Ovary (tissue), 9 donors: ENCODE measurements around the gene CSMD2. TPM values are rescaled to one million over a fixed set of nuclear protein-coding genes. Genes with fewer than 3 reads are reported as not detected.

ENCODE experiments used
- DNase-seq, 5 donors: peaks; one replicate each; pipeline ENCODE4 v3.0.0-alpha.2; 2019 to 2020
- H3K27ac ChIP-seq, 2 donors: fragments of 200-600 bp; one replicate each; pipeline versions ENCODE4 v1.5.1 to v1.8.0; 2019 to 2022
- H3K27me3 ChIP-seq: fragments of 200-600 bp; one replicate; pipeline ENCODE4 v1.8.0; 2022
- H3K36me3 ChIP-seq: fragments of 200-600 bp; sonication (generic); one replicate; pipeline ENCODE4 v1.5.1; 2019
- H3K4me1 ChIP-seq: one replicate; pipeline ENCODE4 v1.8.1; 2013; ENCODE audit warnings: mild to moderate bottlenecking, moderate library complexity; ENCODE audit not compliant: insufficient read depth
- H3K4me3 ChIP-seq: fragments of 200-600 bp; sonication (generic); one replicate; pipeline ENCODE4 v1.5.1; 2017
- H3K9me3 ChIP-seq, 2 donors: fragments of 200-600 bp in 1 of 2; sonication (generic) in 1 of 2; one replicate each; pipeline versions ENCODE4 v1.5.1 to v1.8.1; 2013 to 2019; ENCODE audit warnings: mild to moderate bottlenecking in 1 of 2, moderate library complexity in 1 of 2
- CTCF ChIP-seq, 3 donors: fragments of 450-650 bp in 2 of 3; fragments of 200-600 bp in 1 of 3; IDR thresholded peaks; one replicate each; pipeline versions ENCODE4 v1.5.1 to v1.8.0; 2016 to 2022; ENCODE audit warnings: antibody characterized with exemption in 3 of 3, mild to moderate bottlenecking in 1 of 3
- EP300 ChIP-seq: sonication (generic); formaldehyde crosslinking; IDR thresholded peaks from one replicate; pipeline ENCODE4 v1.6.1; 2017; ENCODE audit warnings: antibody characterized with exemption
- POLR2A ChIP-seq: fragments of 450-650 bp; IDR thresholded peaks from one replicate; pipeline ENCODE4 v1.6.1; 2017; ENCODE audit warnings: antibody characterized with exemption, mild to moderate bottlenecking, moderate library complexity
- WGBS, 3 donors: extraction: QIAGEN DNeasy Blood & Tissue Kit in 1 of 3; methylation state at CpG; one replicate each; pipeline versions ENCODE4 v1.1.5 to v1.1.7; 2013 to 2017; 5-methylcytosine and 5-hydroxymethylcytosine counted together
- intact Hi-C, 4 donors: fragments of 100-400 bp; cut with DNase I; formaldehyde crosslinking; loops; one replicate each; pipeline versions ENCODE4 v1.11.0 to v1.15.1; 2022 to 2023
- polyA plus RNA-seq, 2 donors: library from polyadenylated mRNA; stranded (reverse); fragments of 200-250 nt in 1 of 2; fragments of 350-450 nt in 1 of 2; fragmentation: Illumina TruSeq in 1 of 2; extraction: RNeasy Lipid Tissue Mini Kit (QIAGEN cat#74804) in 1 of 2; gene quantifications; one replicate each; pipeline ENCODE4 v1.2.3, GENCODE V29; 2013 to 2014
- total RNA-seq, 7 donors: library from RNA; depleted of rRNA in 2 of 7; stranded (reverse); fragments of >200 nt in 2 of 7; fragmentation: NEBNext Ultra II Directional in 3 of 7; extraction: Animal tissue kit (Norgen Biotek cat#: 25700) in 3 of 7; gene quantifications; one replicate each; pipeline versions ENCODE4 v1.1.0 to v1.2.4, GENCODE V29; 2016 to 2023
- donor health status: DM: no; HTN: no; CAD: no; lungs with moderate emphysema.
- donor health status: DM: no; HTN: no; CAD: no.
- donor health status: Bipolar disorder and iron deficiency.
- donor health status: DM: yes; HTN: yes; CAD: no.
- donor health status: DM: no; HTN: no; CAD: no.
- donor health status: DM: yes; HTN: yes; CAD: no.

The CSMD2 gene
- total and polyA plus RNA-seq, 9 donors, result 0.04 to 1.6 (median 0.18) TPM; not detected in 3

GRCh38 chr1:34029954-34030353 lies 135.1 kb downstream of the CSMD2 start:
- H3K27me3 ChIP-seq, result no peaks in the 10 kb centered on the region
- no peaks in the 10 kb centered on the region for H3K9me3 ChIP-seq
- no peak overlapping the region for H3K27ac ChIP-seq
- TF ChIP-seq POLR2A, result no peak
- no peak for TF ChIP-seq EP300
- no peak for TF ChIP-seq CTCF (IDR thresholded peaks at IDR 0.05)
- H3K4me3 ChIP-seq, result no peak overlapping the region
- intact Hi-C loops, result no loop called here
- no peaks in the 10 kb centered on the region for H3K36me3 ChIP-seq
- no peaks in the 10 kb centered on the region for H3K4me1 ChIP-seq
- WGBS, 3 donors, result 83 to 90% (median 86%) methylated on average over 2 of the region's 2 CpGs
- DNase-seq, result no peak

- Histone ChIP-seq H3K9me3 (no peaks in the 10 kb centered on the region), H3K4me1 (no peaks in the 10 kb centered on the region), H3K27me3 (no peaks in the 10 kb centered on the region), H3K36me3 (no peaks in the 10 kb centered on the region), H3K4me3 (no peak overlapping the region), H3K27ac (no peak overlapping the region)
- intact Hi-C loops, result no loop called here
- 79 to 86% (median 85%) methylated on average over 3 of the region's 3 CpGs for WGBS, 3 donors
- DNase-seq, result no peak
- TF ChIP-seq EP300 (no peak), CTCF (IDR thresholded peaks at IDR 0.05) (no peak), POLR2A (no peak)
Measured at GRCh38 chr1:34029515-34029914, 135.5 kb downstream of the CSMD2 start.

GRCh38 chr1:34028381-34029055 lies 136.5 kb downstream of the CSMD2 start:
- Histone ChIP-seq H3K4me3 (no peak overlapping the region), H3K4me1 (no peaks in the 10 kb centered on the region), H3K27me3 (no peaks in the 10 kb centered on the region), H3K36me3 (no peaks in the 10 kb centered on the region), H3K9me3 (no peaks in the 10 kb centered on the region), H3K27ac (no peak overlapping the region)
- WGBS, 3 donors, result 70 to 78% (median 72%) methylated on average over 11 of the region's 11 CpGs
- TF ChIP-seq CTCF (IDR thresholded peaks at IDR 0.05), result no peak
- no peak for TF ChIP-seq EP300
- TF ChIP-seq POLR2A, result no peak
- no peak for DNase-seq
- intact Hi-C loops, result no loop called here

GRCh38 chr1:34025675-34026074 lies 139.4 kb downstream of the CSMD2 start:
- Histone ChIP-seq H3K9me3 (no peaks in the 10 kb centered on the region), H3K4me1 (no peaks in the 10 kb centered on the region), H3K4me3 (no peak overlapping the region), H3K36me3 (no peaks in the 10 kb centered on the region), H3K27me3 (no peaks in the 10 kb centered on the region), H3K27ac (no peak overlapping the region)
- no peak for DNase-seq
- 61 to 80% (median 80%) methylated on average over 3 of the region's 3 CpGs for WGBS, 3 donors
- intact Hi-C loops, result no loop called here
- TF ChIP-seq CTCF (IDR thresholded peaks at IDR 0.05) (no peak), POLR2A (no peak), EP300 (no peak)
